Astrocyte (in vitro differentiated cells and primary cell): ENCODE data around the gene SYCP2. TPM values are rescaled to one million over a fixed set of nuclear protein-coding genes. Genes with fewer than 3 reads are reported as not detected.
A peak's percentile ranks its signal among the peaks of the same experiment; 100 is the strongest.

Experiments used
- DNase-seq: peaks from one replicate; pipeline ENCODE4 v3.0.0-alpha.2; 2010; ENCODE audit warnings: low read depth
- FAIRE-seq: peaks from 2 replicates; lab custom pipeline; 2011; peaks lifted over from hg19 to GRCh38; lab: Jason Lieb, UNC
- H2AFZ ChIP-seq: 2 replicates; pipeline ENCODE4 v1.6.0; 2012; ENCODE audit warnings: low read depth, low read length, inconsistent platforms
- H3K27ac ChIP-seq: 2 replicates; pipeline ENCODE4 v1.5.1; 2011; ENCODE audit warnings: low read depth, low read length, inconsistent platforms
- H3K27me3 ChIP-seq: 2 replicates; pipeline ENCODE4 v1.6.0; 2011; ENCODE audit warnings: low read length, inconsistent platforms; ENCODE audit not compliant: insufficient read depth
- H3K36me3 ChIP-seq: 2 replicates; pipeline ENCODE4 v1.5.1; 2011; ENCODE audit warnings: low read length, inconsistent platforms; ENCODE audit not compliant: insufficient read depth
- H3K4me1 ChIP-seq: 2 replicates; pipeline ENCODE4 v1.5.1; 2011; ENCODE audit warnings: low read length, inconsistent platforms; ENCODE audit not compliant: insufficient read depth
- H3K4me2 ChIP-seq: 2 replicates; pipeline ENCODE4 v1.6.0; 2012; ENCODE audit warnings: low read length, inconsistent platforms
- H3K4me3 ChIP-seq: 2 replicates; pipeline ENCODE4 v1.5.1; 2011; ENCODE audit warnings: low read depth, mild to moderate bottlenecking, low read length, inconsistent platforms; ENCODE audit not compliant: insufficient read depth
- H3K79me2 ChIP-seq: 2 replicates; pipeline ENCODE4 v1.6.0; 2012; ENCODE audit warnings: mild to moderate bottlenecking, low read length, inconsistent platforms; ENCODE audit not compliant: insufficient read depth
- H3K9ac ChIP-seq: 2 replicates; pipeline ENCODE4 v1.6.0; 2012; ENCODE audit warnings: mild to moderate bottlenecking, low read length, inconsistent platforms
- H3K9me3 ChIP-seq: 2 replicates; pipeline ENCODE4 v1.5.1; 2012; ENCODE audit warnings: low read depth, mild to moderate bottlenecking, low read length, inconsistent platforms; ENCODE audit not compliant: insufficient read depth
- H4K20me1 ChIP-seq: 2 replicates; pipeline ENCODE4 v1.6.0; 2012; ENCODE audit warnings: low read length, inconsistent platforms; ENCODE audit not compliant: insufficient read depth
- H3K27ac Mint-ChIP-seq: one replicate; pipeline ENCODE4 v1.8.0; 2021; ENCODE audit warnings: mild to moderate bottlenecking, mixed read lengths; ENCODE audit not compliant: unreplicated experiment
- H3K27me3 Mint-ChIP-seq: one replicate; pipeline ENCODE4 v1.8.0; 2021; ENCODE audit warnings: low read depth, mixed read lengths; ENCODE audit not compliant: unreplicated experiment
- H3K36me3 Mint-ChIP-seq: one replicate; pipeline ENCODE4 v1.8.0; 2021; ENCODE audit warnings: low read depth, mixed read lengths; ENCODE audit not compliant: unreplicated experiment
- H3K4me1 Mint-ChIP-seq: one replicate; pipeline ENCODE4 v1.8.0; 2021; ENCODE audit warnings: low read depth, mixed read lengths; ENCODE audit not compliant: unreplicated experiment
- H3K4me3 Mint-ChIP-seq: one replicate; pipeline ENCODE4 v1.8.0; 2021; ENCODE audit warnings: mild to moderate bottlenecking, moderate library complexity, mixed read lengths; ENCODE audit not compliant: unreplicated experiment
- H3K9me3 Mint-ChIP-seq: one replicate; pipeline ENCODE4 v1.8.0; 2021; ENCODE audit warnings: mild to moderate bottlenecking, mixed read lengths; ENCODE audit not compliant: unreplicated experiment
- CTCF ChIP-seq: IDR thresholded peaks from 2 replicates; pipeline ENCODE4 v1.5.1; 2011; ENCODE audit warnings: low read depth, mild to moderate bottlenecking, inconsistent platforms, low read length, moderate library complexity; ENCODE audit not compliant: insufficient read depth
- EZH2 ChIP-seq: IDR thresholded peaks from 2 replicates; pipeline ENCODE4 v1.6.1; 2012; ENCODE audit warnings: mild to moderate bottlenecking, low read length, inconsistent platforms; ENCODE audit not compliant: insufficient read depth
- total RNA-seq: library from RNA; stranded (reverse); gene quantifications from 2 replicates; pipeline ENCODE4 v1.2.1, GENCODE V29; 2021

Gene SYCP2
- total RNA-seq, 1 donor from 2014 or later = 0.27 TPM

GRCh38 chr20:59939052-59939878 is 5.8 kb upstream of the SYCP2 start:
- DNase-seq = no peak
- H3K9ac ChIP-seq = peak overlapping the region; percentile 90

GRCh38 chr20:59938696-59939051 is 5.2 kb upstream of the SYCP2 start:
- H3K27ac ChIP-seq = no peak overlapping the region
- peak overlapping the region; percentile 60 for H3K27ac Mint-ChIP-seq

More at GRCh38 chr20:59939052-59939878, 5.8 kb upstream of the SYCP2 start:
- peaks cover 14% of the 10 kb centered on the region for H4K20me1 ChIP-seq
- peaks cover 19% of the 10 kb centered on the region for H3K79me2 ChIP-seq
- peaks cover 17% of the 10 kb centered on the region for H3K4me1 ChIP-seq
- Mint-ChIP-seq H3K27ac (no peak overlapping the region), H3K27me3 (no peaks in the 10 kb centered on the region), H3K9me3 (no peaks in the 10 kb centered on the region), H3K4me3 (peak overlapping the region; percentile 91), H3K4me1 (peaks cover 24% of the 10 kb centered on the region), H3K36me3 (no peaks in the 10 kb centered on the region)
- TF ChIP-seq CTCF (no peak), EZH2 (no peak)
- peak overlapping the region; percentile 96 for H2AFZ ChIP-seq
- H3K9me3 ChIP-seq = no peaks in the 10 kb centered on the region
- peak overlapping the region; percentile 95 for H3K4me2 ChIP-seq
- H3K27me3 ChIP-seq = no peaks in the 10 kb centered on the region
- peak overlapping the region; percentile 88 for H3K4me3 ChIP-seq
- peaks cover 6% of the 10 kb centered on the region for H3K36me3 ChIP-seq
- peak overlapping the region; percentile 85 for H3K27ac ChIP-seq
- FAIRE-seq = no peak

More at GRCh38 chr20:59938696-59939051, 5.2 kb upstream of the SYCP2 start:
- H3K4me2 ChIP-seq = peak overlapping the region; percentile 95
- H3K36me3 Mint-ChIP-seq = no peaks in the 10 kb centered on the region
- no peaks in the 10 kb centered on the region for H3K9me3 ChIP-seq
- H3K9me3 Mint-ChIP-seq = no peaks in the 10 kb centered on the region
- no peak for FAIRE-seq
- no peak overlapping the region for H3K9ac ChIP-seq
- no peak overlapping the region for H3K4me3 ChIP-seq
- no peaks in the 10 kb centered on the region for H3K27me3 ChIP-seq
- peak overlapping the region; percentile 81 for H3K4me3 Mint-ChIP-seq
- peaks cover 24% of the 10 kb centered on the region for H3K4me1 Mint-ChIP-seq
- H2AFZ ChIP-seq = no peak overlapping the region
- H3K79me2 ChIP-seq = peaks cover 19% of the 10 kb centered on the region
- H3K36me3 ChIP-seq = peaks cover 6% of the 10 kb centered on the region
- TF ChIP-seq CTCF (no peak), EZH2 (no peak)
- H4K20me1 ChIP-seq = peaks cover 14% of the 10 kb centered on the region
- no peaks in the 10 kb centered on the region for H3K27me3 Mint-ChIP-seq
- DNase-seq = no peak
- peaks cover 18% of the 10 kb centered on the region for H3K4me1 ChIP-seq
